HK-2 (cell line): ENCODE data around the gene KRT37.
"Not testable (repeated sequence)": the region's sequence is repeated elsewhere in the genome, so short reads cannot be mapped to it uniquely, and the experiment has no call there.

Experiments used
- DNase-seq: peaks from one replicate; pipeline ENCODE4 v3.0.0-alpha.2; 2018; ENCODE audit not compliant: unreplicated experiment

Gene KRT37

GRCh38 chr17:41404024-41404671 is 20.2 kb downstream of the KRT37 start:
- DNase-seq = peak; percentile 64

DNA sequence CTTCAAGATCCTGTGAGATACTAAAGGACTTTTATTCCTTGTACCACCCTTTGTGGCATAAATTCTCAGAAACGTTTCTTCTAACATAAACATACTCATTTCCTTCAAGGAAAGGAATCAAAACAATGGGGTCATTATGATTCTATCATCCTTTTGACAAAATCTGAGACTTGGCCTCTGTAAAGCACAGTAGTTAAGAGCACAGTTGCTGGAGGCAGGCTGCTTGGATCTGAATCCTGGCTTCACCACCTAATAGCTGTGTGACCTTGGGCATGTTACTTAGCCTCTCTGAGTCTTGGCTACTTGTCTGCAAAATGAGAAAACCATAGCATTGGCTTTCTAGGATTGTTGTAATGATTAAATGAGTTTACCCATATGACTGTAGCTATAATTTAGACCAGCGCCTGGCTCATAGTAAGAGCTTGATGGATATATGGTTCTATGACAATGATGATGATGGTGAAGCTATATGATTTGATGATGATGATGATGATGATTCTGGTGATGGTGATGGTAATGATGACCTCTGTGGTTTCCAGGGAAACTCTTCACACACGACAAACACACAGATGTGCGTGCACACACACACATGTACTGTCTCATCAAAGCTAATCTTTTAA is 20.9 kb downstream of the KRT37 start:
- DNase-seq = no peak

- no peak for DNase-seq
Measured at GRCh38 chr17:41402161-41402560, 22.2 kb downstream of the KRT37 start.

GRCh38 chr17:41396996-41397660 is 27.3 kb downstream of the KRT37 start, which contains the start of gene KRT31:
Gene KRT31, minus strand, starts transcription at chr17:41397608. Its CDS starts 69 bp downstream, at chr17:41397539.
- DNase-seq = no peak

DNA sequence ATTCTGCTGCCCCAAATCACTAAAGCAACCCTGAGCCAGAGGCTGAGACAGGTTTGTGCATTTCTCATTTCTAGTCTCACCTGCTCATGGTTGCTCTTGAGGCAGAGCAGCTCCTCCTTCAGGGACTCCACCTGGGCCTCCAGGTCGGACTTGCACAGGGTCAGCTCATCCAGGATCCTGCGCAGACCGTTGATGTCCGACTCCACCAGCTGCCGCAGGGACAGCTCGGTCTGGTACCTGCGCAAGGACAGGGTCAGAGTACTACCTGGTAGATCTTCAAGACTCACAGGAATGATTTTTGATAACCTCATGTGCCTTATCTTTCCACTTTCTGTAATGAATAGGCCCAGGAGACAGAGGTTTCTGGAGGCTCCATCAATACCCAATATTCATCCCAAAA is 28.0 kb downstream of the KRT37 start:
- no peak for DNase-seq

DNA sequence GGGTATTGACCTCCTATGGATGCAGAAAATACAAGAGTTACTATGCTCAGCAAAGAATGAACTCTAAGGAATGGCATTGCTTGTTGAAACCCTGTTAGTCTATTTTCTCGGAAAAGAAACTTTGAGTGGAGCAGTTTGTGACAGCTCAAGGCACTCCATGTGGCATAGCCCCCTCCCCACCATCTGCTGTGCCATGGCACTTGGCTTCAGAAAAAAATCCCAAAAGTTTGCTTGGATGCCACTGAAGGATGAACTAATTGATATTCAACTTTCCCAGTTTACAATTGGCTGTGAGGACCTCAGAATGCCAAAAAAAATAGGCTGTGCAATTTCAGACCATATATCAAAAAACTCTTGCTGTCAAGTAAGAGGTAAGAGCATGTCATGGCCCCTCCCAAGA is 28.8 kb downstream of the KRT37 start:
- DNase-seq = no peak

DNA sequence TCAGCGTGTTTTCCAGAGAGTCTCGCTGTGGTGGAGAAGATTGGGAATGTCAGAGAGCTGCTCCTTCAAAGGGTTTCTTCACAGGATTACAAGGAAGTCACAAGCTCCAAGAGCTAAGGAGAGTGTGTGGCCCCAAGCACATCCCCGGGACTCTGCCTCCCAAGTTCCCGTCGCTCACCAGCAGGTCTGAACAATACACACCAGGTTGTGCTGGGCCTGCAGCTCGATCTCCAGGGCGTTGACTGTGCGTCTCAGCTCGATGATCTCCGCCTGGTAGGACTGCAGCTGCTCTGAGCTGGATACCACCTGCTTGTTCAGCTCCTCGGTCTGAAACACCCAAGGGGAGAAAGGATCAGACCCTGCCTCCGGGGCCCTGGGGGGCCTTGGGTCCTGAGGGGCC is 29.3 kb downstream of the KRT37 start:
- not testable (repeated sequence) for DNase-seq

GRCh38 chr17:41394254-41394996 is 30.0 kb downstream of the KRT37 start:
- DNase-seq = no peak

DNA sequence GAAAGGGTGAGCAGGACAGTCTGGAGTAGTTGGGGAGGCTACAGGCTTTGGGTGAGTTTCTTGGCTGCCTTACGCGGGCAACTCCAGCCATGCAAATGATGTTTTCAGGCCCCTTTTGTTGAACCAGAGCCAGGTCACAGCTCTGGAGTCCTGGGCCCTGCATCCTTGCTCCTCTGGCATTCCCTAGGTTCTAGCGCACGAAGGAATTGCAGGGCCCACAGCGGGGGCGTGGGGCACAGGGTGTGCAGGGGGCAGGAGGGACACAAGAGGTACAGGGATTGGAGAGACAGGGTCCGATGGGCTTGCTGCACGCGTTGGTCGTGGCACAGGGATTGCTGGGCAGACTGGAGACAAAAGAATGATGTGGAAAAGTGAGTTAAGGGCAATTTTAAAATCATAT is 30.6 kb downstream of the KRT37 start:
- no peak for DNase-seq

DNA sequence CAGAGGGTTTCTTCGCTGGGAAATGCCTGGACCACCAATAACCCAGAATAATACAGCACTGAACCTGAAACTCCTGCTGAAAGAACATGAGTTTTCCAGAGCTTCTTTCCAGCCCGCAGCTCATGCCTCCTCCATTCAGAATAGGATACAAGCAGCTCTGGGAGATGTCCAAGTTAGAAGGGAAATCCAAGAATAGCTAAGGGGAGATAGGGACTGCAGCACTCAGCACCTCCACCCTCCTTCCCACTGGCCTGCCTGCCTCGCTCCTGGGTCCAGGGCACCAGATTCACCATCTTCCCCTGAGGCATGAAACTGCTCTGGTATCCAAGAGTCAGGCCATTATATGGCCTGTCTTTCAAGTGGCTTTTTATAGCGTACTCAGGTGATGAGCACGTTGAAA is 31.1 kb downstream of the KRT37 start:
- DNase-seq = no peak

DNA sequence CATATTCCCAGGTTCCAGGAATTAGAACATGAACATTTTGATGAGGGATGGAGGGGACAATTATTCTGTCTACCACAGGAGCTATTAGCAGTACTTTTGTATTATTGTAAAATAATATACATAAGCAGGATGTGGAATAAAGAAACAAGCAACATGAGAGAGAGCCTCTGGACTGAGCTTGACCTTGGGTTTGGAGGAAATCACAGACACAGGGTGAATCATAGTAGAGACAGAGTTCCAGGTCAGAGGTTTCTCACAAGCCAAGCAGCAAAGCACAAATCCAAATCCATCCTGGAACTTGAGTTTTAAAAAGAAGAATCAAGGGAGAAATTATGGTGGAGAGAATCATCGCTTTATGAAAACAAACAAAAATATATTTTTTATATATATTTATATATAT is 32.1 kb downstream of the KRT37 start:
- no peak for DNase-seq

DNA sequence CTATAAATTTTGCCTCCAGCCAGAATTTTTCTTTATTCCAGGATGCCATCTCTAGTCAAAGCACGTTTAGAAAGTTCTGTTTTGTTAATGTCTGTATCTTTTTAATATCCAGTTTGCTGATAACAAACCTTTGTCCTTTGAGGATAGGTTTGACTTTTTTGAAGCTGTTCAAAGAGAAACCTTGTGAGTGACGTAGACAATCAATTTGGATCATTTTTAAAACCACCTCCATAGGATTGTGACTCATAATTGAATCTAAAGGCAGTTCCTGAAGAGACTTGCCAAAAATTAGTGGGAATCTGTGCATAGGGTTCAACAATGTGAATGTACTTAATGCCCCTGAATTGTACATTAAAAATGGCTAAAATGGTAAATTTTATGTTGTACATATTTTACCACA is 32.9 kb downstream of the KRT37 start:
- no peak for DNase-seq

GRCh38 chr17:41390411-41390938 is 33.9 kb downstream of the KRT37 start:
- DNase-seq = no peak

DNA sequence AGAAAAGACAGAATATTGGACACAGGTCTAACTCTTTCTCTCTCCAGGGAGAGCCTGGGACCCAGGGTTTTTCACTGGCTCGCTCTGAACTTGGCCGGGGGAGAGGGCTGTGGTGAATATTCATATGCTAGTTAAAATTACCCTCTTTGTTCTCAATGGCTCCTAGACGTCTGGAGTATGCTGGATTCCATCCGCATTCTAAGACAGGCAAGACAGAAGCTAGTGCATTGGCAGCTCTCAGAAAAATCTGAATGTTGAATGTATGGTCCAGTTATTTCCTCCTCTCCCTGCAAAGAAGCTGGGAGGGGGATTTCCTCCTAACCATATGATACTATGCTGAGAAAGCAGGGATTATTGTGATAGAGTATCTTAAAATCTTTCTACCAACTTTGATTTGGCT is 36.7 kb downstream of the KRT37 start:
- no peak for DNase-seq

- no peak for DNase-seq
Measured at GRCh38 chr17:41386227-41386626, 38.2 kb downstream of the KRT37 start.

GRCh38 chr17:41383690-41384089 is 40.7 kb downstream of the KRT37 start:
- DNase-seq = no peak

DNA sequence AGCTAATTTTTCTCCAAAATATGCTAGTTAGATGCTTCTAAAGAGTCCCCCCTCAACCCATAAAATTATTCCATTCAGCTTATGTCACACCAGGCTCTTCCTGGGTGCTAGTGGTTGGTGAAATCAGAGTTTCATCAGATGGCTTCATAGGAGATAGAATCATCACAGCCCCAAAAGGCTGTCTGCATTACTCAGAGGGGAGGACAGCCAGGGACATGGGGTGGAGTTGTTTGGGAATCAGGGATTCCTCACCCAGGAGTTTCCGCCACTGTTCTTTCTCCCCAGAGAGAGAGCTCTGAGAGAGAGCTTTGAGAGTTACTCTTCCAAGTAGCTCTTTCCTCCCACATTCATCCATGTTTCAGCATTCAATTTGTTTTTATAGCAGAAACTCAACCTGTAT is 42.0 kb downstream of the KRT37 start:
- DNase-seq = no peak

GRCh38 chr17:41381943-41382342 is 42.4 kb downstream of the KRT37 start, which contains the start of gene KRT34:
Gene KRT34, minus strand, starts transcription at chr17:41382306. Its CDS starts 60 bp downstream, at chr17:41382246.
- DNase-seq = not testable (repeated sequence)

DNA sequence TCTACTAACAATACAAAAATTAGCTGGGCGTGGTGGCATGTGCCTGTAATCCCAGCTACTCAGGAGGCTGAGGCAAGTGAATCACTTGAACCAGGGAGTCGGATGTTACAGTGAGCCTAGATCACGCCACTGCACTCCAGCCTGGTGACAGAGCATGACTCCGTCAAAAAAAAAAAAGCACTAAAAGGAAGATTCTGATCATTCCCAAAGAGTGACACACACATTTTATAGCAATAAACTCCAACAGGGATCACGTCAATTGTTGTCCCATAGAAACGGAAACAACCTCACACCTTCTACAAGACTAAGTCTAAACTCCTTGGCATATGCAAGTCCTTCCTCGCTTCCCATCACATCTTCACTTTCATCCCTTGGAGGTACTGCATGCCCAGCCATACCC is 44.3 kb downstream of the KRT37 start:
- peak; percentile 28 for DNase-seq

DNA sequence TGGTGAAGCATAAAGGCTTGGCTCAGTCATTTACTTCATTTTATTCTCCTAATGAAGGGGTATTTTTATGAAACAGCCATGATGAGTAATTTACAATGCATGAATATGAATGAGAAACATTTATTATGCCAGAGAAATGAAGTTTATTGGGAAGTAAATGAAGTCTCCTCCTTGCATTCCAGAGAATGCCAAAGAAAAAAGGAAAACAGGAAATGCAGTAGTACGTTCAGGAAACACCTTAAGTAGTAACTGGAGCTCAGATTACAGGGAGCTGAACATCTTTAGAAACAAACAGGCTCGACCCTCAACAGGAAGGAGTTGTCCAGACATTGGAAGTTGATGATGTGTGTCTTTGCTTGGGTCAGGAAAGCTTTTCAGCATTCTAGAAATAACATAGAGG is 46.8 kb downstream of the KRT37 start:
- no peak for DNase-seq
